GM12878 (cell line): ENCODE data around the gene METTL4. TPM values are rescaled to one million over a fixed set of nuclear protein-coding genes. Genes with fewer than 3 reads are reported as not detected.

Source experiments
- ATAC-seq: fragments of 200-7000 bp; cut with Tn5 transposase; 3 replicates; pipeline ENCODE4 v1.9.1; 2020; ENCODE audit warnings: mild to moderate bottlenecking, moderate library complexity
- BruUV-seq: library from RNA; stranded (reverse); fragments of 400-500 nt; replicated peaks from 2 replicates; lab custom pipeline; 2021; lab: Mats Ljungman, UMichigan
- CTCF ChIA-PET: fragments of 300-600 bp; sonication (Branson Sonifier 250); formaldehyde crosslinking; extraction: SDS; loops from one replicate; lab custom pipeline; 2021; ENCODE audit warnings: inconsistent platforms; lab: Yijun Ruan, JAX
- POLR2A ChIA-PET: fragments of 350-600 bp; formaldehyde crosslinking; extraction: SDS; loops from one replicate; lab custom pipeline; 2021; ENCODE audit warnings: inconsistent platforms; lab: Charles Lee
- RAD21 ChIA-PET: fragments of 300-600 bp; sonication (Branson Sonifier 250); formaldehyde crosslinking; loops from one replicate; lab custom pipeline; 2023; ENCODE audit warnings: antibody characterized with exemption; ENCODE audit not compliant: unreplicated experiment; lab: Charles Lee
- SMC1A ChIA-PET: fragments of 300-600 bp; sonication (Branson Sonifier 250); formaldehyde crosslinking; loops from one replicate; lab custom pipeline; 2023; ENCODE audit not compliant: unreplicated experiment, uncharacterized antibody; lab: Charles Lee
- DNase-seq: peaks from one replicate; pipeline ENCODE4 v3.0.0-alpha.2; 2011; ENCODE audit warnings: low read depth, low spot score
- FAIRE-seq: peaks from 3 replicates; lab custom pipeline; 2011; peaks lifted over from hg19 to GRCh38; lab: Jason Lieb, UNC
- H2AFZ ChIP-seq: 2 replicates; pipeline ENCODE4 v1.6.0; 2011; ENCODE audit warnings: low read depth, low read length, control low read depth; ENCODE audit not compliant: control insufficient read depth
- H3K27ac ChIP-seq: 2 replicates; pipeline ENCODE4 v1.5.1; 2011; ENCODE audit warnings: control low read depth; ENCODE audit not compliant: control insufficient read depth, insufficient read depth
- H3K27me3 ChIP-seq, 2 experiments: replicated peaks in 1 of 2; 2 replicates each; pipeline versions ENCODE4 v1.6.0 to v1.6.1; 2011; ENCODE audit warnings: low read length in 1 of 2; ENCODE audit not compliant: control insufficient read depth in 2 of 2, insufficient read depth in 2 of 2
- H3K36me3 ChIP-seq, 2 experiments: 2 replicates each; pipeline ENCODE4 v1.5.1; 2011; ENCODE audit warnings: low read length in 1 of 2; ENCODE audit not compliant: control insufficient read depth in 2 of 2, insufficient read depth in 2 of 2
- H3K4me1 ChIP-seq: 2 replicates; pipeline ENCODE4 v1.6.1; 2011; ENCODE audit warnings: mild to moderate bottlenecking, low read length, moderate library complexity, mixed read lengths; ENCODE audit not compliant: control insufficient read depth, insufficient read depth
- H3K4me2 ChIP-seq: 2 replicates; pipeline ENCODE4 v1.6.0; 2011; ENCODE audit warnings: control low read depth; ENCODE audit not compliant: control insufficient read depth, insufficient read depth
- H3K4me3 ChIP-seq: fragments of 200-600 bp; sonication (generic); 2 replicates; pipeline ENCODE4 v1.5.1; 2016
- H3K79me2 ChIP-seq: 2 replicates; pipeline ENCODE4 v1.6.0; 2011; ENCODE audit warnings: low read length; ENCODE audit not compliant: control insufficient read depth, insufficient read depth
- H3K9ac ChIP-seq: 2 replicates; pipeline ENCODE4 v1.8.0; 2011; ENCODE audit warnings: low read length, control low read depth, mixed read lengths; ENCODE audit not compliant: control insufficient read depth, insufficient read depth
- H3K9me3 ChIP-seq: replicated peaks from 3 replicates; pipeline ENCODE4 v1.5.1; 2011; ENCODE audit warnings: mild to moderate bottlenecking, low read length; ENCODE audit not compliant: control insufficient read depth, insufficient read depth
- H4K20me1 ChIP-seq: 2 replicates; pipeline ENCODE4 v1.6.0; 2011; ENCODE audit not compliant: control insufficient read depth, insufficient read depth
- BCL3 ChIP-seq: IDR thresholded peaks from 2 replicates; pipeline ENCODE4 v1.6.1; 2011; ENCODE audit warnings: borderline replicate concordance, low read depth, mild to moderate bottlenecking, moderate library complexity, low read length; ENCODE audit not compliant: insufficient read depth, poor library complexity, severe bottlenecking
- BMI1 ChIP-seq: fragments of 450-650 bp; IDR thresholded peaks from 2 replicates; pipeline ENCODE4 v1.6.1; 2016; ENCODE audit warnings: mild to moderate bottlenecking, moderate library complexity, borderline replicate concordance
- DPF2 ChIP-seq: fragments of 450-650 bp; IDR thresholded peaks from 2 replicates; pipeline ENCODE4 v1.6.1; 2017; ENCODE audit warnings: mild to moderate bottlenecking
- EGR1 ChIP-seq, 2 experiments: IDR thresholded peaks; 1 replicate in 1 of 2; 2 replicates in 1 of 2; pipeline ENCODE4 v1.6.1; 2011 to 2012; ENCODE audit warnings: low read depth in 2 of 2, low read length in 2 of 2, borderline replicate concordance in 1 of 2, mild to moderate bottlenecking in 1 of 2, moderate library complexity in 1 of 2
- ELK1 ChIP-seq: IDR thresholded peaks from 2 replicates; pipeline ENCODE4 v1.6.1; 2012; ENCODE audit warnings: low read depth, low read length, improper control_type of control experiment
- EP300 ChIP-seq, 2 experiments: fragments of 150-350 bp in 1 of 2; IDR thresholded peaks; 2 replicates each; pipeline ENCODE4 v1.6.1; 2011 to 2012; ENCODE audit warnings: low read depth in 2 of 2, low read length in 2 of 2, borderline replicate concordance in 1 of 2, improper control_type of control experiment in 1 of 2, inconsistent platforms in 1 of 2; ENCODE audit not compliant: control insufficient read depth in 1 of 2
- FOS ChIP-seq: IDR thresholded peaks from 3 replicates; pipeline ENCODE4 v1.6.1; 2011; ENCODE audit warnings: borderline replicate concordance; ENCODE audit not compliant: insufficient read length; ENCODE audit errors: extremely low read depth
- FOXM1 ChIP-seq: IDR thresholded peaks from 2 replicates; pipeline ENCODE4 v1.6.1; 2012; ENCODE audit warnings: low read depth, mild to moderate bottlenecking, inconsistent platforms, low read length, moderate library complexity
- IKZF2 ChIP-seq, 2 experiments: fragments of 450-650 bp; IDR thresholded peaks; 2 replicates each; pipeline ENCODE4 v1.6.1; 2017; ENCODE audit warnings: mild to moderate bottlenecking in 2 of 2, moderate library complexity in 2 of 2
- KDM1A ChIP-seq: fragments of 200-600 bp; sonication (generic); IDR thresholded peaks from 2 replicates; pipeline ENCODE4 v1.6.1; 2016; ENCODE audit warnings: borderline replicate concordance
- LARP7 ChIP-seq: fragments of 450-650 bp; IDR thresholded peaks from 2 replicates; pipeline ENCODE4 v1.6.1; 2017; ENCODE audit warnings: mild to moderate bottlenecking
- NR2C1 ChIP-seq: fragments of 450-650 bp; IDR thresholded peaks from 2 replicates; pipeline ENCODE4 v1.6.1; 2017; ENCODE audit warnings: antibody characterized with exemption, mild to moderate bottlenecking, moderate library complexity
- PAX8 ChIP-seq: fragments of 450-650 bp; IDR thresholded peaks from 2 replicates; pipeline ENCODE4 v1.6.1; 2017; ENCODE audit warnings: mild to moderate bottlenecking, moderate library complexity
- RAD21 ChIP-seq: IDR thresholded peaks from 2 replicates; pipeline ENCODE4 v1.6.1; 2011; ENCODE audit warnings: mild to moderate bottlenecking, low read depth, low read length, moderate library complexity; ENCODE audit not compliant: insufficient read depth
- SMAD1 ChIP-seq: fragments of 450-650 bp; IDR thresholded peaks from 2 replicates; pipeline ENCODE4 v1.6.1; 2018; ENCODE audit warnings: mild to moderate bottlenecking, low read depth; ENCODE audit not compliant: partially characterized antibody
- SP1 ChIP-seq: IDR thresholded peaks from one replicate; pipeline ENCODE4 v1.6.1; 2011; ENCODE audit warnings: low read depth, low read length
- TARDBP ChIP-seq: IDR thresholded peaks from 2 replicates; pipeline ENCODE4 v1.6.1; 2016; ENCODE audit warnings: borderline replicate concordance
- TCF7 ChIP-seq: IDR thresholded peaks from 2 replicates; pipeline ENCODE4 v1.6.1; 2014; ENCODE audit warnings: antibody characterized with exemption, borderline replicate concordance
- ZBED1 ChIP-seq: IDR thresholded peaks from 2 replicates; pipeline ENCODE4 v1.6.1; 2016; ENCODE audit warnings: borderline replicate concordance
- ZZZ3 ChIP-seq: IDR thresholded peaks from 2 replicates; pipeline ENCODE4 v1.6.1; 2011; ENCODE audit warnings: low read depth; ENCODE audit not compliant: control insufficient read depth, insufficient read length
- WGBS: methylation state at CpG from one replicate; pipeline ENCODE4 v1.1.6; 2016; ENCODE audit warnings: low lambda C conversion rate; ENCODE audit not compliant: insufficient replicate concordance, insufficient coverage; ENCODE audit errors: missing lambda C conversion rate; 5-methylcytosine and 5-hydroxymethylcytosine counted together
- in situ Hi-C: fragments of 300-500 bp; cut with MboI; formaldehyde crosslinking; loops from 9 replicates; pipeline ENCODE4 v1.14.3; 2018; ENCODE audit warnings: mixed read lengths
- intact Hi-C: fragments of 100-400 bp; cut with micrococcal nuclease; formaldehyde crosslinking; loops from one replicate; pipeline ENCODE4 v1.14.2; 2022; ENCODE audit not compliant: unreplicated experiment
- polyA plus RNA-seq, 11 experiments: library from polyadenylated mRNA; depleted of rRNA in 4 of 11; unstranded in 6 of 11; stranded (reverse) in 5 of 11; fragments of >200 nt; fragmentation: Nextera tagmentation in 4 of 11; fragmentation: Illumina TruSeq in 1 of 11; extraction: Ambion mirVana in 4 of 11; extraction: Trizol in 1 of 11; gene quantifications; 1 replicate in 1 of 11; 2 replicates in 10 of 11; pipeline versions ENCODE4 v1.2.1 to v1.2.3, GENCODE V29; 2011 to 2016; ENCODE audit warnings: inconsistent platforms in 2 of 11, missing spikeins in 2 of 11, low read depth in 1 of 11
- total RNA-seq, 4 experiments: library from RNA; depleted of rRNA in 3 of 4; stranded (reverse); fragments of >200 nt in 3 of 4; fragmentation: Illumina TruSeq in 1 of 4; extraction: Trizol in 1 of 4; gene quantifications; 2 replicates each; pipeline versions ENCODE4 v1.2.1 to v1.2.3, GENCODE V29; 2013 to 2021

METTL4 gene
- total and polyA plus RNA-seq, 10 of the 15 experiments (the other 5 are each of a cell fraction or from before 2014, with no cell fraction given), result 4.9 to 15.2 (median 12.3) TPM

GRCh38 chr18:2518473-2518872, 52.8 kb downstream of the METTL4 start:
- Histone ChIP-seq H3K27me3 (no peaks in the 10 kb centered on the region), H3K4me3 (no peak overlapping the region), H2AFZ (no peak overlapping the region), H3K4me2 (no peak overlapping the region), H3K79me2 (no peaks in the 10 kb centered on the region), H4K20me1 (no peaks in the 10 kb centered on the region), H3K9ac (no peak overlapping the region), H3K36me3 (no peaks in the 10 kb centered on the region), H3K27ac (no peak overlapping the region), H3K9me3 (no peaks in the 10 kb centered on the region), H3K4me1 (no peaks in the 10 kb centered on the region)
- WGBS, result 61% methylated on average over 5 of the region's 5 CpGs
- RAD21 ChIA-PET, result no interaction called here
- CTCF ChIA-PET, result interaction anchor here (1.0 kb wide), 1 partner anchor 23 kb away, joined by 4 read pairs; no protein-coding TSS in a partner anchor
- no peak for DNase-seq
- no peak for ATAC-seq
- in situ Hi-C loops (no loop called here), intact Hi-C loops (no loop called here)
- SMC1A ChIA-PET, result interaction anchor here (0.7 kb wide), 1 partner anchor 23 kb away, joined by 3 read pairs; no protein-coding TSS in a partner anchor
- FAIRE-seq, result no peak
- TF ChIP-seq FOXM1, result no peak
- TF ChIP-seq NR2C1, result no peak
- no peak for TF ChIP-seq FOS
- no peak for TF ChIP-seq ELK1
- no peak for TF ChIP-seq DPF2
- no peak for TF ChIP-seq PAX8
- no peak for TF ChIP-seq EGR1 (IDR thresholded peaks at IDR 0.05; ENCODE audit: borderline replicate concordance in 1 of 2, low read depth in 2 of 2, low read length in 2 of 2)
- no peak for TF ChIP-seq LARP7
- no peak for TF ChIP-seq IKZF2 (IDR thresholded peaks at IDR 0.05)
- no peak for TF ChIP-seq TARDBP
- TF ChIP-seq BMI1, result no peak
- no peak for TF ChIP-seq ZZZ3
- no peak for TF ChIP-seq EP300 (IDR thresholded peaks at IDR 0.05; ENCODE audit: borderline replicate concordance in 1 of 2, control insufficient read depth in 1 of 2, low read depth in 2 of 2, low read length in 2 of 2)
- no peak for TF ChIP-seq SMAD1
- TF ChIP-seq SP1, result no peak
- no peak for TF ChIP-seq TCF7
- no peak for TF ChIP-seq RAD21
- TF ChIP-seq KDM1A, result no peak
- TF ChIP-seq BCL3, result no peak
- TF ChIP-seq ZBED1, result no peak
- BruUV-seq, result no TSS peak
- POLR2A ChIA-PET, result no interaction called here
